SU-DHL-6 (cell line): Measurements from ENCODE around the gene CCR4.

Source experiments
- H2AFZ ChIP-seq: fragments of 200-600 bp; sonication (generic); 2 replicates; pipeline ENCODE4 v1.6.1; 2014; ENCODE audit warnings: low read depth, mild to moderate bottlenecking, moderate library complexity, mixed read lengths, antibody characterized with exemption, low read length; ENCODE audit not compliant: severe bottlenecking
- H3F3A ChIP-seq: fragments of 200-600 bp; shearing (Covaris generic); 2 replicates; pipeline ENCODE4 v1.6.0; 2016; ENCODE audit warnings: antibody characterized with exemption, mild to moderate bottlenecking; ENCODE audit not compliant: insufficient read depth
- H3K27ac ChIP-seq: fragments of 200-600 bp; sonication (generic); 2 replicates; pipeline ENCODE4 v1.5.1; 2016; ENCODE audit warnings: low read depth, mild to moderate bottlenecking, low read length, moderate library complexity, mixed read lengths
- H3K27me3 ChIP-seq: fragments of 200-600 bp; sonication (generic), shearing (Covaris generic); 2 replicates; pipeline ENCODE4 v1.6.0; 2014; ENCODE audit warnings: mild to moderate bottlenecking, low read length
- H3K36me3 ChIP-seq: fragments of 200-600 bp; sonication (generic); 2 replicates; pipeline ENCODE4 v1.6.1; 2014; ENCODE audit warnings: mild to moderate bottlenecking, low read length, mixed read lengths
- H3K4me2 ChIP-seq: fragments of 300-600, 200-600 bp; shearing (Covaris generic), sonication (generic); 2 replicates; pipeline ENCODE4 v1.6.0; 2014; ENCODE audit warnings: low read length, low read depth, mild to moderate bottlenecking; ENCODE audit not compliant: poor library complexity, severe bottlenecking
- H3K4me3 ChIP-seq: fragments of 200-600 bp; sonication (generic); 2 replicates; pipeline ENCODE4 v1.5.1; 2014; ENCODE audit warnings: antibody characterized with exemption, low read length, mild to moderate bottlenecking, mixed read lengths; ENCODE audit not compliant: insufficient read depth, poor library complexity, severe bottlenecking
- H3K79me2 ChIP-seq: fragments of 200-600 bp; sonication (generic); 2 replicates; pipeline ENCODE4 v1.6.1; 2014; ENCODE audit warnings: mild to moderate bottlenecking, low read length, moderate library complexity; ENCODE audit not compliant: insufficient read depth
- H3K9ac ChIP-seq: fragments of 200-600 bp; sonication (generic); 2 replicates; pipeline ENCODE4 v1.7.0; 2014; ENCODE audit warnings: mild to moderate bottlenecking, low read length
- H3K9me2 ChIP-seq: fragments of 200-600 bp; sonication (generic); replicated peaks from 2 replicates; pipeline ENCODE4 v1.6.1; 2014; ENCODE audit warnings: low read length; ENCODE audit not compliant: insufficient read depth
- H3K9me3 ChIP-seq: fragments of 200-600 bp; sonication (generic); 2 replicates; pipeline ENCODE4 v1.6.1; 2014; ENCODE audit warnings: low read length, mixed read lengths; ENCODE audit not compliant: insufficient read depth
- H4K20me1 ChIP-seq: fragments of 200-600 bp; sonication (generic); 2 replicates; pipeline ENCODE4 v1.6.1; 2014; ENCODE audit warnings: low read depth, mild to moderate bottlenecking, antibody characterized with exemption, low read length, moderate library complexity, mixed read lengths
- CTCF ChIP-seq: fragments of 200-600 bp; sonication (generic); IDR thresholded peaks from one replicate; pipeline ENCODE4 v1.5.1; 2017; ENCODE audit warnings: antibody characterized with exemption, mild to moderate bottlenecking, low read length, moderate library complexity; ENCODE audit not compliant: insufficient read depth, poor library complexity, severe bottlenecking
- EZH2phosphoT487 ChIP-seq: fragments of 200-600 bp; sonication (generic), shearing (Covaris generic); conservative IDR thresholded peaks from 2 replicates; pipeline ENCODE4 v1.6.1; 2018; ENCODE audit warnings: mild to moderate bottlenecking, antibody characterized with exemption, low read length, moderate library complexity, mixed read lengths

The CCR4 gene

GRCh38 chr3:32996755-32997091 lies 45.3 kb downstream of the CCR4 start:
- Histone ChIP-seq H2AFZ (no peak overlapping the region), H3K27me3 (no peaks in the 10 kb centered on the region), H3K9me3 (no peaks in the 10 kb centered on the region), H3K9ac (no peak overlapping the region), H3K9me2 (no peaks in the 10 kb centered on the region), H3K27ac (no peak overlapping the region), H3K79me2 (no peaks in the 10 kb centered on the region), H3F3A (no peaks in the 10 kb centered on the region), H4K20me1 (no peaks in the 10 kb centered on the region), H3K4me3 (no peak overlapping the region), H3K4me2 (no peak overlapping the region), H3K36me3 (no peaks in the 10 kb centered on the region)
- no peak for TF ChIP-seq EZH2phosphoT487
- TF ChIP-seq CTCF, result no peak

- Histone ChIP-seq H3K36me3 (no peaks in the 10 kb centered on the region; the same call in 1 of the 2 replicates), H3K4me2 (no peak overlapping the region), H4K20me1 (no peaks in the 10 kb centered on the region), H3K9me2 (no peaks in the 10 kb centered on the region), H3F3A (no peaks in the 10 kb centered on the region), H3K9ac (no peak overlapping the region), H3K27me3 (no peaks in the 10 kb centered on the region), H2AFZ (no peak overlapping the region), H3K79me2 (no peaks in the 10 kb centered on the region), H3K27ac (no peak overlapping the region), H3K9me3 (no peaks in the 10 kb centered on the region), H3K4me3 (no peak overlapping the region)
- TF ChIP-seq CTCF (no peak), EZH2phosphoT487 (no peak)
Observed at GRCh38 chr3:32998631-32999451, 47.4 kb downstream of the CCR4 start.

- H3K4me3 ChIP-seq, result no peak overlapping the region
- H2AFZ ChIP-seq, result no peak overlapping the region
- H3K27ac ChIP-seq, result no peak overlapping the region
- H3K9me2 ChIP-seq, result no peaks in the 10 kb centered on the region
- no peaks in the 10 kb centered on the region for H3K9me3 ChIP-seq
- H4K20me1 ChIP-seq, result no peaks in the 10 kb centered on the region
- H3F3A ChIP-seq, result no peaks in the 10 kb centered on the region
- no peak overlapping the region for H3K4me2 ChIP-seq
- no peaks in the 10 kb centered on the region for H3K79me2 ChIP-seq
- TF ChIP-seq EZH2phosphoT487 (no peak), CTCF (no peak)
- H3K9ac ChIP-seq, result no peak overlapping the region
- no peaks in the 10 kb centered on the region; the same call in 1 of the 2 replicates for H3K36me3 ChIP-seq
- H3K27me3 ChIP-seq, result no peaks in the 10 kb centered on the region
Observed at GRCh38 chr3:33000691-33001385, 49.4 kb downstream of the CCR4 start.
